NCI-H2171 treated with DMSO at 0.1 percent for 48 hours (cell line): ENCODE data around the gene BIRC7.

Source experiments
- DNase-seq: peaks from one replicate; lab custom pipeline; 2025; lab: John Stamatoyannopoulos, UW

Gene BIRC7

GRCh38 chr20:63235399-63235983 lies at the start of gene BIRC7:
Gene BIRC7, plus strand, starts transcription at chr20:63235905. Its CDS starts 192 bp downstream, at chr20:63236097.
- no peak for DNase-seq

- DNase-seq: no peak
These were observed 49.6 kb upstream of the BIRC7 start for GRCh38 chr20:63186084-63186483.

DNA sequence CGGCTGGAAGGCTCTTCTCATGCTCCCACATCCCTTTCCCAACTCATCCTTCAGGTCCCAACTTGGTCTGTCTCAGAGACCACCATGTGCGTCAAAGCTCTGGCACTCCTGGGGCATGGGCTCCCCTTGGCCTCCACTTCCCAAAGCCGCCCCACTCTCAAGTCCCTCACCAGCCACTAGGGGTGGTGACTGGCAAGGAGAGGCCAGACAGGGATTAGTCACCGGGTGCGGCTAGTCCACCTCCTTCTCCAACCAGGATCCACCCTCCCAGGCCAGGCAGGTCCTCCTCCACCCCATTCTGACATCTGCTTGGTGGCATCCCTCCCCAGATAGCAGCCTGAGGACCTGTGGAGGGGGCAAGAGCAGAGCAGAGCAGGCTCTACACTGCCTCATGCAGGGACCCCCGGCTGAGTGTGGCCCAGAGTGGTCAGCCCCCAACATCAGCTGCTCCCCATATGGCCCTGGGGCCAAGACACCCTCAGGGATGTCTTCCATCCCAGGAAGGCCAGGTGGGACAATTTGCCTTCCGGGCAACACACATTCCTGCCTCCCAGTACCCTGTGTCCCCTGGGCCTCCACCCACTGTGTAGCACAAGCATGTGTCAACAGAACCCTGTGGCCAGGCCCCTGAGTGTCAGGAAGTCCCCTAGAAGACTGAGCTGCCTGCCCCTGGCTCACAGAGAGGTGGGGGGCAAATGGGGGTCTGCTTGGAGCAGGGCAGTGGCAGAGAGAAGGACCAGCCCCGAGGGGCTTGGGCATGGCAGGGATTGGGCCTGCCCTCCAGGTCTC lies 49.0 kb upstream of the BIRC7 start:
- DNase-seq: no peak

- no peak for DNase-seq
These were observed 48.2 kb upstream of the BIRC7 start for GRCh38 chr20:63187338-63188158.

DNA sequence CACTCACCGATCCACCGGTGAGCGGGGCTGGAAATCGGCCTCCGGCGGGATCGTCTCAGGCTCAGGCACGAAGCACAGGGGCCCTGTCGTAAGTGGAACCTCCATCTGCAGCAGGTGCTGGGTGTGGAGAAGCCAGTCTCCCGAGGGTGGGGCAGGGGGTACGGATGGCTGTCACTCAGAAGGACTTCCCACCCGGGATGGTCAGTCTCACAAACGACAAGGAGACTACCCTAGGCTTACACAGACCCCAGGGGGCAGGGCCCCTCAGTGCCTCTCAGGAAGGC lies 47.6 kb upstream of the BIRC7 start:
- DNase-seq: no peak

DNA sequence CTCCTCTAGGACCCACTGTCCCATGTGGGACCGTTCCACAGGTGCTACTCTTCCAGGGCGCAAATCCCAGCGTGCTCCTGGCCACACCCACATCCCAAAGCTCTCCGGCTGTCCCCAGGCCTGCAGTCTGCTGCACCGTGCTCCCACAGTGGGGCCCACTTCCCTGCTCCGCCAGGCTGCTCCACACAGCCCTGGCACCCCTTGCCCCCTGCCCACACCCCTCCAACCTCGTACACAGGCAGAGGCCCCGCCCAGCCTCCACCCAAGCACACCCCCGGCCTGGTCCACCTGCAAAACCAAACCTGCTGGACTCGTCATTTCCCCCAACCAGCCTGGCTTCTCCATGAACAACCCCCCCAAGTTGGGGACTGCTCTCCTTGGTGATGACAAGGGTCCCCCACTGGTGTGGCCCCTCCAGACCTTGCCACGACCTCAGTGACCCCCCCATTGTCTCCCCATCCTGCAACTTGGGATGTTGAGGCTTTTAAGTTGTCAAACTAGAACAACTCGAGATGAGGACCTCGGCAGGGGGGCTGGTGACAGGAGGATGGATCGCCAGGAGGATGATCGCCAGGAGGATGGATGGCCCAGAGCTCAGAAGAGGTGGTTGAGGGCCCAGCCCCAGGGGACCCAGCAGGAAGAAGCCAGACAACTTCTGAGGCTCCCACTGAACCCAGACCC lies 46.9 kb upstream of the BIRC7 start:
- DNase-seq: no peak

DNA sequence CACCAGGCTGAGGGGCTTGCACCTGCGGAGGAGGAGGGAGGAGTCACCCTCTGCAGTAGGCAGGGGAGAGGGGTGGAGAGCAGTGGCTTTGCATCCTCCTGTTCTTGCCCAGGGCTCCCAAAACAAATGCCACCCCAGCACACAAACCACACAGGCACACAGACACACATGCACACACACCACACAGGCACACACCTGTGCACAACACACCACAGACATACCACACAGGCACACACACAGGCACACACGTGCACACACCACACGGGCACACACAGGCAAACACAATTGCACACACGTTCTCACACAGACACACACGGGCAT lies 46.4 kb upstream of the BIRC7 start:
- DNase-seq: no peak

DNA sequence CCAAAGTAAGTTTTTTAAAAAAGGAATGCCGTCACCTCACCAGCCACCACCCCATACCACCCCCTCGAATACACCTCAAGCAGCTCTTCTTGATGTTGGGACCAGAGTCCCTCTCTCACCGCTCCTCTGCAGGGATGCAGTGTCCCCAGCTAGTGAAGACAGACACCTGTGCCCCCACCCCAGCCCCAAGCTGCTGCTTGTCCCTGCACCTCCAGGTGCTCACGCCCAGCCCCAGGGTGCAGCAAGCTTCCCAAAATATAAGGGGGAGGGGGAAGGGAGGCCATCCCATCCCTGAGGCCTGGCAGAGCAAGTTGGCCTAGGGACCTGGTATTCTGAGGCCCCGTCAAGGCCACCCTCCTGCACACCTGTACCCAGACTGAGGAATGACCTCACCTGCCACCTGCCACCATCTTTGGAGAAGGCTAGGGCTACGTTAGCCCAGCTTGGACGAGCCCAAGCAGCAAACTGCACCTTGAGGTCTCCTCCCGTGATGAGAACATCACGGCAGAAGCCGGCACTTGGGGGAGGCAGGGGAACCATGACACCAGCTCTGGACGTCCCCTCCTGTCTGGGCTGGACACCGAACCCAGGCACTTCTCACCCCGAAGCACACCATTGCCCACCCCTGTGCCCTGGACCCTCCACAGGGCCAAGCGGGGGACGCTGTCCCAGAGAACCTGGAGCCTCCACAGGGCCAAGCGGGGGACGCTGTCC lies 45.7 kb upstream of the BIRC7 start:
- no peak for DNase-seq

DNA sequence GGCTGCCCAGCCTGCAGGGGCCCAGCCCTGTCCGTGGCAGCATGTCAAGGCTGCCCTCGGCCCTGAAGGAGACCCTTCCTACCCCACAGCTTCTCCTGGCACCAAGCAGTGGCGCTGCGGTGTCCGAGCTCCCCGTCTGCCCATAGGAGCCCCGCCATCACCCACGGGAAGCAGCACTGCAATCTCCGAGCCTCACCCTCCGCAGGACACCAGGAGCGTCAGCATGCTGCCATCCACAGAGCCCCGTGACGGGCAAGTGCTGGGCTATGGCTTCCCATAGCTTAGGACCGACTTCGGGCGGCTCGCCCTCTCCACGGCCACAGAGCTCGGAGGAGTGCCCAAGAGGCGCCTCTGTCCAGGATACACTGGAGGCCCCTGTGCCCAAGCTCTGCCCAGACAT lies 44.9 kb upstream of the BIRC7 start:
- no peak for DNase-seq

GRCh38 chr20:63191400-63191799 lies 44.3 kb upstream of the BIRC7 start:
- DNase-seq: peak; percentile 98

DNA sequence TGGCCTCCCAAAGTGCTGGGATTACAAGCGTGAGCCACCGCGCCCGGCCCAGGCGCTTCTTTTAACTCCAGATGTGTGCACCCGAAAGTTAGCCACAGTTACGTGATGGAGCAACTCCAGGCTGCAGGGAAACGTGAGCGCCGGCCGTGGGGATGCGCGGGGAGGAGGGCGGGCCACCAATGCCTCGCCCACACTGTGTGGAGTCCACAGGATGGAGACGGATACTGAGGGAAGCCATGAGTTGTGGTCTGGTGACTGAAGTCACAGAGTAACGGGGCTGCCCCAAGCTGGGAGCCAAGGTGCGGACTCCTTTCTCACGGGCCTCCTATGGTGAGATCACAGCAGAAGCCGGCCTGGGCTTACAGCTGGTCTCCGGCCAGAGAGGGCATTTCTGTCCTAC lies 43.0 kb upstream of the BIRC7 start:
- no peak for DNase-seq

- DNase-seq: no peak
These were observed 41.5 kb upstream of the BIRC7 start for GRCh38 chr20:63194007-63194796.

DNA sequence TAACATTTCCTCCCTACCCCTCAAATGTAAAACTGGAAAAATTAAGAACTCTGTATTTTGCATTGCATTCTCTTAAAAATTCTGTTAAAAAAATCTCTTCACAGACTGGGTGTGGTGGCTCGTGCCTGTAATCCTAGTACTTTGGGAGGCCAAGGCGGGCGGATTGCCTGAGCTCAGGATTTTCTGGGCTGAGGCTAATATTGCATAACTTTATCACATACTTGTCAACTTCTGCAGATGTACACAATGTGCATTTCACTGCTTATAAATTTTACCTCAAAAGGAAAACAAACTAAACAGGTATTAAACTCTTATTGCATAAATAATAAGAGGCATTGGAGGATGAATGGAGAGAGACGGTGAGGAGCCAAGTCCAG lies 40.9 kb upstream of the BIRC7 start:
- no peak for DNase-seq

GRCh38 chr20:63196768-63197470 lies 38.8 kb upstream of the BIRC7 start:
- DNase-seq: no peak

DNA sequence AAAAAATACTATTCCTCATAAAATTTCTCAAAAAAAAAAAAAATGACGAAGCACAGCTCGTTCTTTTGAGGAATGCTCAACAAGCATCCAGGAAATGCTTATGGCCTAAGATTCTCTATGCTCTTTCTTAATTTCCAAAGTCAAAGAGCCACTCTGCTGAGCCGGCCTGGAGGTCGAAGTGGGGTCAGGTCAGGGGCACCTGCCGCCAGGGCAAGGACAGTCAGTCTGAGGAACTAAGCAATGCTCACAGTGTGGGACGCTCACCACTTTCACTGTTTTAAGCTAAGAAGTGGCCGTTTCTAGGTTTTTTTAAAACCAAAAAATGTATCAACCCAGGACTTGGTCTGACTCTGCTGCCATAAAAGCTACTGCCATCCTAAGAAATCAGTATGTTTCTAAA lies 37.1 kb upstream of the BIRC7 start:
- no peak for DNase-seq

DNA sequence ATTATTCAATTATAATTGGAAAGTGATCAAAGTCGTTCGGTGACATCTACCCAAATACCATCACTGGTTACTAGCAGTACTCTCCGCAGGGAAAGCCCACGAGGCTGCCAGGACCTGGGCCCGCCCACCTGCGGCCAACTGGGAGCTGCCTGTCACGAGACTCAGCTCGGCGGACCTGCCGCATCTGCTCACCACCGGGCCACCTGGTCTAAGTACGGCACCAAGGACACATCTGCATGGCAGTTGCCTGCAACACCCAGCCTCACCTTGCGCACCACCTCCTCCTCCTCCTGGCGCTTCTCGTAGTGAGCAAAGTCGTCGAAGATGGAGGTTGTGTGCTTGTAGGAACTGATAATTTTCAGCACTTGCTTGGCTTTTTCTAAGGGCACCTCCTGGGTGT lies 33.7 kb upstream of the BIRC7 start:
- DNase-seq: no peak

DNA sequence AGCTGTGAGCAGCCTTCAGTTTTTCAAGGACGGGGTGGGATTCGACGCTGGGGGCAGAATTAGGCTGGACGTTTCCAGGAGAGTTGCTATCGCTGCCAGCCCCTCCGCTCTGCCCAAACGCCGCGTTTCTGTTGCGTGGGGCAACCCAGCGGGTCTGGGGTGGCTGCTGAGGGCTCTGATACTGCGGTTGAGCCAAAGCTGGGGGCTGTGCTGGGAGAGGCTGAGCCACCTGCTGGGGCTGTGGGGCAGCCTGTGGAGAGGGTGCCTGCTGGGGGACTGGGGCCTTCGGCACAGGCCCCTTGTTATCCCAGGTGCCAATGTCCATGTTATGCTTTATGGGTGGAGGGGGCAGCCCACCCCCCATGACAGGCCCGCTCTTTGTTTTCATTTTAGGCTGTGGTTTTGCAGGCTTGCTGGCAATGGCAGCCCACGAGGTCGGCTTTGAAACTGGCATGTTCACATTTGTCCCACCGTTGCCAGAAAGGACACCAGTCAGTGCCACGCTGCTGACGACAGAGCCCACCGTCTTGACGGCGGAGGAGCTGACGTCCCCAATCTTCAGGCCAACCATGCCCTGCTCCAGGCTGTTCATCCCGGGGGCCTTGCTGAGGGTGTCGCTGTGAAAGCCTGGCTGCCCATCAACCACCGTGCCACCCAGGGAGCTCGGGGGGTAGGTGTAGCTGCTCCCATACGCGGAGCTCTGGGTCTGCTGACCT lies 32.7 kb upstream of the BIRC7 start:
- no peak for DNase-seq

GRCh38 chr20:63204362-63204761 lies 31.3 kb upstream of the BIRC7 start:
- no peak for DNase-seq

DNA sequence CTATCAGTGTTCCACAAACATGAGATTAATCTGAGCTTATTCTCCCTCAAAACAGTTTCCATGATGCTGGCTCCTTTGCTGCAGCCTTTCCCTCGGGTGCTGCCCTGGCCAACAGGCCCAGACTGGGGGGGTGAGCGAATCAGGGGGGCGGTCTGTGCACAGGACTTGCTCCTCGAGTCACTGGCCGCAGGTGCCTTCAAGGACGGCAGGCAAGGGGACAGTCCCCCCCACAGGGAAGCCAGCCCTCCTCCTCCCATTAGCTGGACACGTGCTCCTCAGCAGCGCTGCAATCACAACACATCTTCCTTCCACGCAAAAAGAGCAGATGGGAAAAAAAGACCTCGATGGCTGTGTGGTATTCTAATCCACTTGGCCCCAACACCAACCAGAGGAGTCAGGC lies 29.8 kb upstream of the BIRC7 start:
- no peak for DNase-seq

DNA sequence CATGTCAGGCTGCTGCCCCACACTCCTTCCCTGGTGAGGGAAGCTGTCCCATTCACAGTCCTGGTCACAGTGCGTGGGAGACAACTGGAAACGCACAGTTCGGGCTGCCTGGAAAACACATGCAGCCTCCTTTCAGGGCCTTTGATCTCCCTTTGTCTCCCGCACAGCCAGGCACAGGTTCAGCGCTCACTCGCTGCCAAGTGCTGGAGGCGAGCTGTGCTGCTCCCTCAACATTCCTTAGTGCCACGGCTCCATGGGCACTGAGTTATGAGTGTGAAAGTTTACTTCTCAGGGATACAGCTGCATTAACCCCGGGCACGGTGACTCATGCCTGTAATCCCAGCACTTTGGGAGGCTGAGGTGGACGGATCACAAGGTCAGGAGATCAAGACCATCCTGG lies 28.8 kb upstream of the BIRC7 start:
- DNase-seq: no peak
